Fibroblast of the aortic adventitia (primary cell): ENCODE results near the gene ZDHHC3. TPM values are rescaled to one million over a fixed set of nuclear protein-coding genes. Genes with fewer than 3 reads are reported as not detected.

ENCODE experiments used
- DNase-seq: peaks from one replicate; pipeline ENCODE4 v3.0.0-alpha.2; 2010; ENCODE audit warnings: low read depth
- H3K4me3 ChIP-seq: 2 replicates; pipeline ENCODE4 v1.5.1; 2011; ENCODE audit warnings: low read depth, mild to moderate bottlenecking, control low read depth, low read length, moderate library complexity
- total RNA-seq: library from RNA; depleted of rRNA; stranded (reverse); fragments of >200 nt; gene quantifications from 2 replicates; pipeline ENCODE4 v1.2.3, GENCODE V29; 2012; ENCODE audit warnings: low replicate concordance
- TF ChIP-seq, protein P1 (sequence below): IDR thresholded peaks from 2 replicates; pipeline ENCODE4 v1.5.1; 2011; ENCODE audit warnings: mild to moderate bottlenecking, low read length, control low read depth, inconsistent platforms; ENCODE audit not compliant: insufficient read depth

ZDHHC3 gene
- total RNA-seq, 1 donor, result 60.2 TPM

DNA sequence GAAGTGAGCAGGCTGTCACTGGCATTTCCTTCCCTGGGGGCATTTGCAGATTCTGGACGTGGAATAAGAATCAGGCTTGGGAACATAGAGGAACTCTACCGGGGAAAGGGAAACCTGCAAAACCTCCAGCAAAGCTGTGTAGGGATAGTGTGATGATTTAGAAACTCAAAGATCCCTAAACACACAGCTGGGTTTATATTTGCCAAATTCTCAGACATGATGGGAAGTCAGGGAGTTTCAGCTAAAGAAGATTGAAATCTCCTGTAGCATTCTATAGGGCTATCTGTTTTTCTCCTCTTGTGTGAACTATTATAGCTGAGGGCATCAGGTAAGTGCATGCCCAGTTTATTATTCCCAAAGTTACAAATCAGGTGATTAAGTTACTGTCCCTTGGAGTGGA, 40.9 kb upstream of the ZDHHC3 start:
- no peak overlapping the region for H3K4me3 ChIP-seq
- TF ChIP-seq, protein P1, sequence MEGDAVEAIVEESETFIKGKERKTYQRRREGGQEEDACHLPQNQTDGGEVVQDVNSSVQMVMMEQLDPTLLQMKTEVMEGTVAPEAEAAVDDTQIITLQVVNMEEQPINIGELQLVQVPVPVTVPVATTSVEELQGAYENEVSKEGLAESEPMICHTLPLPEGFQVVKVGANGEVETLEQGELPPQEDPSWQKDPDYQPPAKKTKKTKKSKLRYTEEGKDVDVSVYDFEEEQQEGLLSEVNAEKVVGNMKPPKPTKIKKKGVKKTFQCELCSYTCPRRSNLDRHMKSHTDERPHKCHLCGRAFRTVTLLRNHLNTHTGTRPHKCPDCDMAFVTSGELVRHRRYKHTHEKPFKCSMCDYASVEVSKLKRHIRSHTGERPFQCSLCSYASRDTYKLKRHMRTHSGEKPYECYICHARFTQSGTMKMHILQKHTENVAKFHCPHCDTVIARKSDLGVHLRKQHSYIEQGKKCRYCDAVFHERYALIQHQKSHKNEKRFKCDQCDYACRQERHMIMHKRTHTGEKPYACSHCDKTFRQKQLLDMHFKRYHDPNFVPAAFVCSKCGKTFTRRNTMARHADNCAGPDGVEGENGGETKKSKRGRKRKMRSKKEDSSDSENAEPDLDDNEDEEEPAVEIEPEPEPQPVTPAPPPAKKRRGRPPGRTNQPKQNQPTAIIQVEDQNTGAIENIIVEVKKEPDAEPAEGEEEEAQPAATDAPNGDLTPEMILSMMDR, result no peak
- DNase-seq, result no peak

DNA sequence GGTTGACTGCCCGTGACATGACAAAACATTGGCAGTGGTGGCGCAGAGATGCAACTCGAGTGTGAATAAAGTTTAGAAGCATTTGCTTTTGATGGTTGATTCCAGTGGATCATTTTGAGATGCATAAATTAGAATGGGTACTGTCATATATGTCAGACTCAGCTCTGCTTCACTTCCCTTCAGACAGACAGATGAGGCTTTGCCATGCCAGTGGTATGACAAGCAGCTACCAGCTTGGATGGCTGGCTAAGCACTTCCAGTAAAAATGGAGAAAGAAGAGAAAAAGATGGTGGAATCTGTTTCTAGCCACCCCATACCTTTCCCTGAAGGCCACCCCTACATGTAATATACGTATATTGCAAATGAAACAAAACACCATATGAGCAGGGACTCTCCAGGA, 36.6 kb upstream of the ZDHHC3 start:
- no peak for DNase-seq
- TF ChIP-seq, protein P1, result no peak

GRCh38 chr3:45011756-45012508, 36.0 kb upstream of the ZDHHC3 start:
- H3K4me3 ChIP-seq, result peak overlapping the region; percentile 10
- TF ChIP-seq, protein P1, result no peak

More for the DNA sequence above, 36.6 kb upstream of the ZDHHC3 start:
- no peak overlapping the region for H3K4me3 ChIP-seq

DNA sequence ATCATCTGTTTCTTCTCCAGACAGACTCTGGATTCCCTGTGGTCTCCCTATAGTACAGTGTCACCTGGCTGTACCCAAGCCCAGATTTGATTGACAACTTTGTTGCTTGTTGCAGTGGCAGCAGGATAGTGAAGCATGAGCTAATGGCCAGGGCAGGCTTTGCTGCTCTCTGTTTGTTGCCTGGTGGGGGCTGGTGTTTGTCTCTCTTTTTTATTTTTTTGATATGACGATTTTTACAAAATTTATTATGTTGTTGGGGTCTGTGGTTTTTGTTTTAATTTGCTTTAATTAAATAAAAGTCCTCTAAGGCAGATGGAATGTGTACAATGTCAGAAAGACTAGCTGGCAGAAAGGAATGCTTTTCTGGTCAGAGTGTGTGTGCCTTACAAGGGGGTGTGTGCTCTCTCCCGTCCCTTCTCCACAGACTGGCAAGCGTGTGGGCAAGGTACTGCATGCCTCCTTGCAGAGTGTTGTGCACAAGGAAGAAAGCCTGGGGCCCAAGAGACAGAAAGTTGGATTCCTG, 34.9 kb upstream of the ZDHHC3 start:
- TF ChIP-seq, protein P1, result no peak
- peak; percentile 43 for DNase-seq
- H3K4me3 ChIP-seq, result no peak overlapping the region

More at GRCh38 chr3:45011756-45012508, 36.0 kb upstream of the ZDHHC3 start:
- DNase-seq, result peak; percentile 96

GRCh38 chr3:45009868-45010267, 33.9 kb upstream of the ZDHHC3 start:
- no peak overlapping the region for H3K4me3 ChIP-seq
- DNase-seq, result no peak
- TF ChIP-seq, protein P1, result no peak

GRCh38 chr3:45008117-45008516, 32.1 kb upstream of the ZDHHC3 start:
- H3K4me3 ChIP-seq, result no peak overlapping the region
- DNase-seq, result peak; percentile 64
- TF ChIP-seq, protein P1, result no peak
